ENCODE measurements around the gene MED9. TPM values are rescaled to one million over a fixed set of nuclear protein-coding genes. Genes with fewer than 3 reads are reported as not detected.

The MED9 gene
- polyA plus RNA-seq, 1 experiment = 11.7 TPM

GRCh38 chr17:17514993-17515933, 38.5 kb downstream of the MED9 start:
- DNase-seq (ENCODE audit: low read depth) = peak; percentile 87
- Histone ChIP-seq H3K4me3 (ENCODE audit: low read depth, low read length) (no peak overlapping the region), H3K27me3 (ENCODE audit: control insufficient read depth, insufficient read depth, low read length) (no peaks in the 10 kb centered on the region), H3K36me3 (ENCODE audit: control insufficient read depth, insufficient read depth, low read length) (no peaks in the 10 kb centered on the region)
- CTCF ChIA-PET = interaction anchor here (1.2 to 3.7 kb wide), 5 partner anchors 8 to 53 kb away, joined by 3 to 19 read pairs (median 9); partner anchors contain the start of gene RASD1
- TF ChIP-seq CTCF (IDR thresholded peaks at IDR 0.05; ENCODE audit: insufficient read depth, low read depth, low read length) = no peak
- POLR2A ChIA-PET = interaction anchor here (0.6 kb wide), 2 partner anchors 26 to 82 kb away, joined by 3 to 6 read pairs; no protein-coding TSS in a partner anchor

GRCh38 chr17:17515934-17516930, 39.4 kb downstream of the MED9 start:
- ChIA-PET CTCF (interaction anchor here (0.6 to 3.7 kb wide), 8 partner anchors 9 to 324 kb away, joined by 3 to 19 read pairs (median 3); partner anchors contain the start of gene RASD1), POLR2A (no interaction called here)
- TF ChIP-seq CTCF (IDR thresholded peaks at IDR 0.05; ENCODE audit: insufficient read depth, low read depth, low read length) = no peak
- Histone ChIP-seq H3K4me3 (ENCODE audit: low read depth, low read length) (no peak overlapping the region), H3K36me3 (ENCODE audit: control insufficient read depth, insufficient read depth, low read length) (no peaks in the 10 kb centered on the region), H3K27me3 (ENCODE audit: control insufficient read depth, insufficient read depth, low read length) (no peaks in the 10 kb centered on the region)
- peak; percentile 49 for DNase-seq (ENCODE audit: low read depth)

- no peak for DNase-seq (ENCODE audit: low read depth)
- no peaks in the 10 kb centered on the region for H3K27me3 ChIP-seq (ENCODE audit: control insufficient read depth, insufficient read depth, low read length)
- no peak for TF ChIP-seq CTCF (IDR thresholded peaks at IDR 0.05; ENCODE audit: insufficient read depth, low read depth, low read length)
- ChIA-PET POLR2A (no interaction called here), CTCF (interaction anchor here (0.7 to 3.7 kb wide), 6 partner anchors 9 to 323 kb away, joined by 3 to 19 read pairs (median 6); partner anchors contain the start of gene RASD1)
- no peak overlapping the region for H3K4me3 ChIP-seq (ENCODE audit: low read depth, low read length)
- no peaks in the 10 kb centered on the region for H3K36me3 ChIP-seq (ENCODE audit: control insufficient read depth, insufficient read depth, low read length)
Observed at GRCh38 chr17:17516941-17517720, 40.3 kb downstream of the MED9 start.

- no peak for TF ChIP-seq CTCF (IDR thresholded peaks at IDR 0.05; ENCODE audit: insufficient read depth, low read depth, low read length)
- H3K27me3 ChIP-seq (ENCODE audit: control insufficient read depth, insufficient read depth, low read length) = no peaks in the 10 kb centered on the region
- H3K4me3 ChIP-seq (ENCODE audit: low read depth, low read length) = no peak overlapping the region
- CTCF ChIA-PET = interaction anchor here (0.8 to 1.3 kb wide), 2 partner anchors 22 to 96 kb away, joined by 3 to 4 read pairs; partner anchors contain the start of gene RASD1
- H3K36me3 ChIP-seq (ENCODE audit: control insufficient read depth, insufficient read depth, low read length) = no peaks in the 10 kb centered on the region
- POLR2A ChIA-PET = no interaction called here
- no peak for DNase-seq (ENCODE audit: low read depth)
Observed at GRCh38 chr17:17518014-17518413, 41.2 kb downstream of the MED9 start.

Measured in BJ (cell line).